WERI-Rb-1 (cell line): Measurements from ENCODE around the gene HNRNPC.
A peak's percentile ranks its signal among the peaks of the same experiment; 100 is the strongest.

Experiments used
- DNase-seq: peaks from one replicate; pipeline ENCODE4 v3.0.0-alpha.2; 2020
- H3K27ac ChIP-seq: fragments of 250-450 bp; sonication (Bioruptor Pico); 2 replicates; pipeline ENCODE4 v1.5.1; 2020; ENCODE audit warnings: mild to moderate bottlenecking, moderate library complexity
- H3K27me3 ChIP-seq: fragments of 250-450 bp; sonication (Bioruptor Pico); 2 replicates; pipeline ENCODE4 v1.5.1; 2021; ENCODE audit warnings: mild to moderate bottlenecking, low read depth, moderate library complexity; ENCODE audit not compliant: insufficient read depth, severe bottlenecking
- H3K36me3 ChIP-seq: fragments of 250-450 bp; sonication (Bioruptor Pico); 2 replicates; pipeline ENCODE4 v1.5.1; 2020; ENCODE audit warnings: mild to moderate bottlenecking, moderate library complexity
- H3K4me3 ChIP-seq: 2 replicates; pipeline ENCODE4 v1.5.1; 2011; ENCODE audit warnings: low read depth, mild to moderate bottlenecking, control low read depth, low read length
- H3K9me3 ChIP-seq: fragments of 250-450 bp; sonication (Bioruptor Pico); 2 replicates; pipeline ENCODE4 v1.5.1; 2021; ENCODE audit warnings: mild to moderate bottlenecking, moderate library complexity; ENCODE audit not compliant: severe bottlenecking
- TF ChIP-seq, protein P1 (sequence below): IDR thresholded peaks from 2 replicates; pipeline ENCODE4 v1.5.1; 2011; ENCODE audit warnings: low read depth, mild to moderate bottlenecking, control low read depth, inconsistent platforms, low read length

The HNRNPC gene

DNA sequence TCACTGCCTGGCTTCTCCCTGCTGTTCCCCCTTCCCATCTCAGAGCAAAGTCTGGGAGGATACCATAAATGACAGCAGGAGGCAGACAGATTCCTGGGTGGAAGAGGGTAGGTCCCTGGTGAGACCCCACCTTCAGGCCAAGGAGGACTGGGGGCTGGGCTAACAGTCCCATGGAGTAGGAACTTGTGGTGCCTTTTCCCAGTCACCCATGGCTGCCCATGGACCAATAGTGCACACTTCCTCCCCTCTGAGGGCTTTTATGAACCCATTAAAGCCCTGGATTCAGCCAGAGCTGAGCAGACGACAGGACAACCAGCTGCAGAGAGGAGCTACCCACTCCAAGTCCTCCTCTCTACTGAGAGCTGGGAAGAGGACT lies 76.8 kb downstream of the HNRNPC start:
- TF ChIP-seq, protein P1, sequence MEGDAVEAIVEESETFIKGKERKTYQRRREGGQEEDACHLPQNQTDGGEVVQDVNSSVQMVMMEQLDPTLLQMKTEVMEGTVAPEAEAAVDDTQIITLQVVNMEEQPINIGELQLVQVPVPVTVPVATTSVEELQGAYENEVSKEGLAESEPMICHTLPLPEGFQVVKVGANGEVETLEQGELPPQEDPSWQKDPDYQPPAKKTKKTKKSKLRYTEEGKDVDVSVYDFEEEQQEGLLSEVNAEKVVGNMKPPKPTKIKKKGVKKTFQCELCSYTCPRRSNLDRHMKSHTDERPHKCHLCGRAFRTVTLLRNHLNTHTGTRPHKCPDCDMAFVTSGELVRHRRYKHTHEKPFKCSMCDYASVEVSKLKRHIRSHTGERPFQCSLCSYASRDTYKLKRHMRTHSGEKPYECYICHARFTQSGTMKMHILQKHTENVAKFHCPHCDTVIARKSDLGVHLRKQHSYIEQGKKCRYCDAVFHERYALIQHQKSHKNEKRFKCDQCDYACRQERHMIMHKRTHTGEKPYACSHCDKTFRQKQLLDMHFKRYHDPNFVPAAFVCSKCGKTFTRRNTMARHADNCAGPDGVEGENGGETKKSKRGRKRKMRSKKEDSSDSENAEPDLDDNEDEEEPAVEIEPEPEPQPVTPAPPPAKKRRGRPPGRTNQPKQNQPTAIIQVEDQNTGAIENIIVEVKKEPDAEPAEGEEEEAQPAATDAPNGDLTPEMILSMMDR = no peak
- Histone ChIP-seq H3K27me3 (no peaks in the 10 kb centered on the region), H3K4me3 (no peak overlapping the region; the same call in 1 of the 2 replicates), H3K27ac (no peak overlapping the region), H3K36me3 (no peaks in the 10 kb centered on the region), H3K9me3 (peaks cover 10% of the 10 kb centered on the region)
- no peak for DNase-seq

DNA sequence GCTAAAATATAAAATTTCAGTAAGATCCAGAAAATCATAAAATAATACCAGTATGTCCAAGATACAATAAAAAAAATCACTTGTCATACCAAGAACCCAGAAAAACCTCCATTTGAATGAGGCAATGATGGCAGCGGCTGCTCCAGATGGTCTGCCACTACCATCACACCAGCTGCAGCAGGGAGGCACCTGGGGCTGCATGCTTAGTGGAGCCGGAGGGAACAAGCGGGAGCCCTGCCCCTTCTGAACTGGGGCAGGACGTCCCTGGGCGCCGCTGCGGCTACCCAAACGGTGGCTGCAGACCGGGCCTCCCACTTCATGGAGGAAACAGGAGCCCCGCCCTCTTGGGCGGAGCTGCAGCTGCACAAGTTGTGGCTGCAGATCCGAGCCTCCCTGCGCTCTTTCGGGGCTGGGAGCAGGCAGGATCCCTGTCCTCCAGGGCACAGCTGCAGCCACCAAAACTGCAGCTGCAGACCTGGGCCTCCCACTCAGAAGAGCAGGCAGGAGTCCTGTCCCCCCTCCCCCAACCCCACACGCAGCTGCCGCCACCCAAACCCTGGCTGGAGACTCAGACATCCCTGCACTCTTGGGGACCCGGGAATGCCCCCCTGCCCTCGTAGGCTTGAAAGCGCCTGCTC lies 77.3 kb downstream of the HNRNPC start:
- Histone ChIP-seq H3K27me3 (no peaks in the 10 kb centered on the region), H3K9me3 (peaks cover 6% of the 10 kb centered on the region), H3K27ac (no peak overlapping the region), H3K4me3 (peak overlapping the region; percentile 32), H3K36me3 (no peaks in the 10 kb centered on the region)
- TF ChIP-seq, protein P1 = no peak
- peak; percentile 70 for DNase-seq

DNA sequence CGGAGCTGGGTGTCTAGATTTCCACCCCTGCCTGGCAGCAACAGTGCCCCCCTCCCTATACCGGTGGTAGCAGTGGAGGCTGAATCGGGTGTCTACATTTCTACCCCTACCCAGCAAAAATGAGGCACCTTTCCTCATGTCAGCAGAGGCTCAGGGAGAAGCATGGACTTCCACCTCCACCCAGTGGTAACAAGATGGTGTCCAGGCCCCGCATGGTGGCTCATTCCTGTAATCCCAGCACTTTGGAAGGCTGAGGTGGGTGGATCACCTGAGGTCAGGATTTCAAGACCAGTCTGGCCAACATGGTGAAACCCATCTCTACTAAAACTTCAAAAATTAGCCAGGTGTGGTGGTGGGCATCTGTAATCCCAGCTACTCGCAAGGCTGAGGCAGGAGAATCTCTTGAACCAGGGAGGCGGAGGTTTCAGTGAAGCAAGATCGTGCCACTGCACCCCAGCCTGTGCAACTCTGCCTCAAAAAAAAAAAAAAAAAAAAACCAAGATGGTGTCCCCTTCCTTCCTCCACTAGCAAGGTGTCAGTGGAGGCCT lies 77.9 kb downstream of the HNRNPC start:
- DNase-seq = peak; percentile 16
- peaks cover 6% of the 10 kb centered on the region for H3K9me3 ChIP-seq
- H3K36me3 ChIP-seq = no peaks in the 10 kb centered on the region
- H3K27ac ChIP-seq = no peak overlapping the region
- H3K4me3 ChIP-seq = peak overlapping the region; percentile 32
- TF ChIP-seq, protein P1 = no peak
- no peaks in the 10 kb centered on the region for H3K27me3 ChIP-seq

DNA sequence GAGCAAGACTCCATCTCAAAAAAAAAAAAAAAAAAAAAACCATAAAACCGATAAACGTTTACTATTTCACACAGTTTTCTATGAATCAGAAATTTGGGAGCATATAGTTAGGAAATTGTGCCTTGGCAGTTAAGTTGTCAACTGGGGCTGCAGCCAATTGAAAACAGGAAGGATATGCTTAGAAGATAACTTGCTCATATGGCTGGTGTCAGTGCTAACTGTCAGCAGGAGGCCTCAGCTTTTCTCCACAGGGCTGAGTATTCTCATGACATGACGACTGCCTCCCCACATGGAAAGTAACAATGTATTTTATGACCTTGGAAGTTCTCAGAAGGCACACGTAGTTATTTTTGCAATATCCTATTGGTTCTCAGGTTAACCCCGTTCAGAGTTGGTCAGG lies 83.8 kb downstream of the HNRNPC start:
- no peak for DNase-seq
- H3K27me3 ChIP-seq = peaks cover 4% of the 10 kb centered on the region
- H3K9me3 ChIP-seq = peaks cover 13% of the 10 kb centered on the region
- no peak overlapping the region for H3K4me3 ChIP-seq
- no peak overlapping the region for H3K27ac ChIP-seq
- TF ChIP-seq, protein P1 = no peak
- H3K36me3 ChIP-seq = no peaks in the 10 kb centered on the region

DNA sequence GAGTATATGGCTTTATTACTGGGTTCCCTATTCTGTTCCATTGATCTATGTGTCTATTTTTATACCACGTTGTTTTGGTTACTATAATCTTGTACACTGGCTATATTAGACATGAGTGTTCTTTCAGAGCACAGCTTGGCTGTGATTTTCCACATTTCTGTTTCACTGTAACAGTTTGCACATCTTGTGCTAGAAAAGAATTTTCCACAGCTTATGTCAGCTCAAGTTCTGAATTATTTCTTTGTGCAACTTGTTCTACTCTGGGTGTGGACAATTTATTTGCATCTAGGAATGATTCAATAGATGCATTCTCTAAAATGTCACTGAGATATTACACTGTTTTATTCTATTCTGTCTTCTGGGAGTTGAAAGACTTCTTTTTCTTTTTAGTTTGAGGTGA lies 85.0 kb downstream of the HNRNPC start:
- DNase-seq = no peak
- Histone ChIP-seq H3K36me3 (no peaks in the 10 kb centered on the region), H3K27ac (no peak overlapping the region), H3K4me3 (no peak overlapping the region), H3K9me3 (peaks cover 13% of the 10 kb centered on the region), H3K27me3 (peaks cover 6% of the 10 kb centered on the region)
- TF ChIP-seq, protein P1 = no peak

DNA sequence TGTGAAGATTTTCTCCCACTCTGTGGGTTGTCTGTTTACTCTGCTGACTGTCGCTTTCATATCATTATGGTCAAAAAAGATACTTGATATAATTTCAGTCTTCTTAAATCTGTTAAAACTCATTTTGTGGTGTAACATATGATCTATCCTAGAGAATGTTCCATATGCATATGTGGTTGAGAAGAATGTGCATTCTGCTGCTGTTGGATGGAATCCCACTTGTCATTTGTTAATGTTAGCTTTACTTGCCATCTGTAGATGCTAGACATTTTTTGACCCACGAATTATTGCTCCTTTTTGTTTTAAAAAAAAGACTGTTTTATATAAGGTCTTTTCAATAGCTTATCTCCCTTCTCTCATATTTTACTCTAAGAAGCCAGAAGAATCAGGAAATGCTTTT lies 87.1 kb downstream of the HNRNPC start:
- Histone ChIP-seq H3K27me3 (peaks cover 8% of the 10 kb centered on the region), H3K36me3 (no peaks in the 10 kb centered on the region), H3K9me3 (peaks cover 12% of the 10 kb centered on the region), H3K27ac (no peak overlapping the region), H3K4me3 (no peak overlapping the region)
- DNase-seq = no peak
- TF ChIP-seq, protein P1 = no peak
